GM21528 (cell line): Measurements from ENCODE around the gene CD81.
"Not testable (repeated sequence)": the region's sequence is repeated elsewhere in the genome, so short reads cannot be mapped to it uniquely, and the experiment has no call there.

Experiments
- ATAC-seq: cut with Tn5 transposase; IDR thresholded peaks from one replicate; pipeline ENCODE4 v1.9.1; 2021; ENCODE audit warnings: mild to moderate bottlenecking, moderate library complexity; ENCODE audit not compliant: unreplicated experiment, low FRiP score

The CD81 gene

DNA sequence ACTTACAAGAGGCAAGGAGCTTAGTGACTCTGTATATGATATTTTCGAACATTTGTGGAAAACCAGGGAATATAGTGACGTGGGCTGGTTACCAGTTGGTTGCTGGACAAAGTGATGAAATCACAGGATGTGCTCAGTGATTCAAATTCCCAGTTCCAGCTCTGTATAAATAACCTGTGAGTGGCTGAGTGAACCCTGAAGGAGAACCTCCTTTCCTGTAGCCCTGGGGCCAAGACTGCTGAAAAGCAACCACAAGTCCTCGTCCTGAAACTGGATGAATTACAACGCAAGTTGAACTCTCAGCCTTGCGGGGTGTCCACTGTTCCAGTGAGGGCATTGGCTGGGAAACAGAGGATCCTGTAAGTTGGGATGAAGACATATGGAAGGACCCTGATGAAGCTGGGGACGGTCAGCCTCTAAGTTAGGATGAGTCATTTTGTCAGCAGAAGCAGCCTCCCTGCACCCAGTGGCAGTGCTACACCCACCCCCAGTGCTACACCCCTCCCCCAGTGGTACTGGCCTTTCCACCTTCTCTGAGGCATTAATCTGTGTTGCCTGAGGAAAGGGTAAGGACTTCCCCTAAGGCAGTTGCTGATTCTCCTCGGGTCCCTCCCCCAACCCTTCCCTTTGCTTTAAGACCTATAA, 22.0 kb upstream of the CD81 start:
- ATAC-seq = no peak

DNA sequence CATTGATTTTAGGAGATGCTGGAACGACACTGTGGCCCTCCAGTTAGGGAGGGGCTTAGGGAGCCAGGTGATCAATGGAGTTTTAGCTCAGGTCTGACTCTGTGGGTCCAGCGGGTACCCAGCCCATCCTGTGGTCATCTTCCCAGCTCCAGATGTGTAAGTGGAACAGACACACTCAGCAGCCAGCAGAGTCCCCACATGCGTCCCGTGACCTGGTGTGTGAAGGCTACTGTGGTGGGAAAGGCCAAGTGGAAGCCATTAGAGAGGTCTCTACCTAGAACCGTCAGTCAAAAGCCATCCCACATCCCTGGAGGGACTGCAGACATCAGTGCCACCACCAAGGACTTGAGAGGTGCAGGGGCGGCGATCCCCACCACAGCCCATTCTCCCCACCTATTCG, 19.9 kb upstream of the CD81 start:
- ATAC-seq = no peak

DNA sequence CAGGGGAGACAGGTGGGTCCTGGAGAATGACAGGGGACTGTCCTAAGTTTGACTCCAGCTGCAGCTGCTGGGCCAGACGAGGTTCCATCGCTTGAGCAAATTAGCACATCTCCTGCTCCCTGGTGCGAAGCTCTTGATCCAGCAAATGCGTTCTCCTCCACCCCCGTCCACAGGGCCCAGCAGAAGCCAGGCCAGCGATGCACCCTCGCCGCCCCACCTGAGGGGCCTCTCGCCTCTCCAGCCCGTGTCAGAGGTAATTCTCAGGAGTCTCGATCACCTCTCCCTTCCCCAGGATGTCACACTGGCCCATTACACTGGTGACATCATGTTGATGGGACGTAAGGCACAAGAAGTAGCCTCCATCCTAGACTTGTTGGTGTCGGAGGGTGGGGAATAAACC, 19.5 kb upstream of the CD81 start:
- ATAC-seq = not testable (repeated sequence)

DNA sequence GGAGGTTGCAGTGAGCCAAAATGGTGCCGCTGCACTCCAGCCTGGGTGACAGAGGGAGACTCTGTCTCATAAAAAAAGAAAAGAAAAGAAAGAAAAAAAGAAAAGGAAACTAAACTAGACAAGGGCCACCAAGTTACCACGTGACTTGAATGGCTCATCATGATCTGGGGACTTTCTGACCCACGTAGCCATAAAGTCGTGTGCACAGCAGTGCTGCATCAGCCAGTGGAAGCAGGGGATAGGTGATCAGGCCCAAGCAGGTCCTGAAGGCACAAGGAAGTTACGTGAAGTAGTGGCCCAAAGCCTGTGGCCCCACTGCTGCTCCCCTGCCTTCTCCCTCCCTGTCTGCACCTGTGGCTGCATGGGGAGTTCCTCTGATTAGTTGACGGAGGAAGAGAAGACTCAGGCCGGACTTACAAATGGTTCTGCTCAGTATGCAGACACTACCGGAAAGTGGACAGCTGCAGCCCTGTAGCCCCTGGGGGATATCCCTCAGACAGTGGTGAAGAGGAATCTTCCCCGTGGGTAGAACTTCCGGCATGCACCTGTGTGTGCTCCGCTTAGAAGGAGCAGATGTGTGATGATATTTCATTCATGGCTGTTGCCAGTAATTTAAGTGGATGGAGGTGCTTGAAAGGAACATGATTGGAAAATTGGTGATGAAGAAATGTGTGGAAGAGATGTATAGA, 18.2 kb upstream of the CD81 start:
- ATAC-seq = no peak

DNA sequence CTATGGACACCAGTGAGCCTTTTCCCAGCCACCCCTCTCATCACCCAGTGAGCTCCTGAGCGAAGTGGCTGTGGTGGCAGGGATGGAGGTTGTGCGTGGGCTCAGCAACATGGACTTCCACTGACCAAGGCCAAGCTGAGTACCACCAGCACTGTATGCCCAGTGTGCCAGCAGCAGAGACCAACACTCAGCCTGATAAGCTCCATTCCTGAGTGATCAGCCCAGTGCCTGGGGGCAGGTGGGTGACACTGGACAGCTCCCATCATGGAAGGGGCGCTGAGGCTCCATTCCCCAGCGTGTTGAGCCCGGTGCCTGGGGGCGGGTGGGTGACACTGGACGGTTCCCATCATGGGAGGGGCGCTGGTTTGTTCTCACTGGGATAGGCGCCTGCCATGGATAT, 17.6 kb upstream of the CD81 start:
- ATAC-seq = no peak

DNA sequence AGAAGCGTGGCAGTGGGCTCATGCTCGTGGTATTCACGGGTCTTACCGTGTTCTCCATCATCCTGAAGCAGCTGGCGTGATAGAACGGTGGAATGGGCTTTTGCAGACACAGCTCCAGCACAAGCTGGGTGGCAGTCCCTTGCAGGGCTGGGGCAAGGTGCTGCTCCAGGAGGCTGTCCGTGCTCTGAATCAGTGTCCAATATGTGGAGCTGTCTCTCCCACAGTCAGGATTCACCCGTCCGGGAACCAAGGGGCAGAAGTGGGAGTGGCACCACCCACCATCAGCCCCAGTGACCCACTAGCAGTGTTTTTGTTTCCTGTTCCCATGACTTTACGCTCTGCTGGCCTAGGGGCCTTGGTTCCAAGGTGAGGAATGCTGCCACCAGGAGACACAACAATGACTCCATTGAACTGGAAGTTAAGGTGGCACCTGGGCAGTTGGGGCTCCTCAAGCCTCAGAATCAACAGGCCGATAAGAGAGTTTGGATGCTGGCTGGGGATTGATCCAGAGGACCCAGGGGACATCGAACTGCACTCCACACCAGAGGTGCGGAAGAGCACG, 16.9 kb upstream of the CD81 start:
- ATAC-seq = no peak

DNA sequence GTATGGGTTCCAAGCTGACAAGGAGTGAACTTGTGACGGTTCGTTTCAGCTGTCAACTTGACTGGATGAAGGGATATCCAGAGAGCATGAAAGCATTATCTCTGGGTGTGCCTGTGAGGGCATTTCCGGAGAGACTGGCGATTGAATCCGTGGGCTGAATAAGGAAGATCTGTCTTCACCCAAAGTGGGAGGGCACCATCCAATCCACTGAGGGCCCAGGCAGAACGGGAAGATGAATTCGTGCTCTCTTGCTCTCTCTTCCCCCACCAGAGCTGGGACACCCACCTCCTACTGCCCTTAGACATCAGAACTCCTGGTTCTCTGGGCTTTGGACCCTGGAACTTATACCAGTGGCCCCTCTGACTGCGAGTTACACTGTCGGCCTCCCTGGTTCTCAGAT, 15.5 kb upstream of the CD81 start:
- no peak for ATAC-seq

DNA sequence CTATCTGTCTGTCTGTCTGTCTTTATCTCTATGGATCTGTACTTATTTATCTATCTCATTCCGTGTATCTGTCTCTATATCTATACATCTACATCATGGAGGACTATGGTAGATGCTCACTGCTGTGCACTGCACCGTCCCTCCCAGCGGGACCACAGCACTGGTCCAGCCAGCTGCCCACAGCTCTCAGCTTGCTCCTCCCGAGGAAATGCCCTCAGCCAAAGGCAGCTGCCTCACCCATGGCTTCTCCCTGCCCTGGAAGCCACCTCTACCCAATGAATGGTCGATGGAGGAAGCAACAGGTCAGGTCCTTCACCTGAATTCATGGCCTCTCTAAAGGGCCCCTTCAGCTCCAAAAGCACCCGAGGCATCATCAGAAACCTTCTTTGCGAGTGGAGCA, 14.7 kb upstream of the CD81 start:
- no peak for ATAC-seq

DNA sequence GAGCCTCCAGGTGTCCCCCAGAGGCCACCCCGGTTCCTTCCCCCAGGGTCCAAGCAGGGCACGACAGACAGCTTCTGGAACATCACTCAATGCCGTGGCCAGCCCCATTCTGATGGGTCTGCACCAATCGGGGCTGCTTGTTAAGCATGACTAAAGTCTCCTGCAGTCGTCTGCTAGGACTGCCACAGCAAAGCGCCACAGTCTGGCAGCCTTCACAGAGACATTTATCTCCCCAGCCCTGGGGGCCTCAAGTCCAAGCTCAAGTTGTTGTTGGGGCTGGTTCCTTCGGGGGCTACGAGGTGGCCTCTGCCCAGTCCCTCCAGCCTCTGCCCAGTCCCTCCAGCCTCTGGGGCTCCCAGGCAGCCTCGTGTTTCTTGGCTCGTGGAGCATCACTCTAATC, 14.0 kb upstream of the CD81 start:
- no peak for ATAC-seq

DNA sequence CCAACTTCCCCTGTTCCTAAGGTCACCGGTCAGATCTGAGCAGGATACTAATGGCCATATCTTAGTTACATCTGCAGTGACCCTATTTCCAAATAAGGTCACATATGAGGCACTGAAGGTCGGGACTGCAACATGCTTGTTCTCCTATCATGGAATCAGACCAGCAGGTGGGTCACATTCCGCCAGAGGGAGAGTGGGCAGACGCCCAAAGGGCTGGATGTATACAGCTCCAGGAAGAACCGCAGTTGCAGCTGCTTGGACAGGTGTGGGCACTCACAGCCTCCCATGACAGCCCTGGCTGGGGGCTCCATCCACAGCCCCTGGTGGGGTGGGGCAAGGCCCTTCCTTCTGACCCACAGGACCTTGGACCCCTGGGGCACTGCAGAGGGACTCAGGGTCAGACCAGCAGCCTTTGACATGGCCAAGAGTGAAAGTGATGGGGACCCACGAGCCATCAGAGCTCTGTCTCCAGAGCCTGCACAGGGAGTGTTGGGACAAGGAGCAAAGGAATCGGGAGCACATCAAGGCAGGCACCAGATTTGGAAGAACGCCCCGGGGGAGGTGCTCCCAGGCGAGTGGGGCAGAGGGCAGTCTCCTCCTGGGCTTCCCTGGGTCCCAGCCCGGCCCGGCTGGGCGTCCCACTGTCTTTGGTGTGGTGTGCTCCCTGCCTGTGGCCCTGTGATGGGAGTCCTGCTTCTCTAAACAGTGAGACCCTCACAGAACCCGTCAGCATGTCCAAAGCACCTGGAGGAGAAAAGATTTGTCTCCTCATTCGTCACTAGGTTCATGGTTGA, 13.3 kb upstream of the CD81 start:
- ATAC-seq = no peak

DNA sequence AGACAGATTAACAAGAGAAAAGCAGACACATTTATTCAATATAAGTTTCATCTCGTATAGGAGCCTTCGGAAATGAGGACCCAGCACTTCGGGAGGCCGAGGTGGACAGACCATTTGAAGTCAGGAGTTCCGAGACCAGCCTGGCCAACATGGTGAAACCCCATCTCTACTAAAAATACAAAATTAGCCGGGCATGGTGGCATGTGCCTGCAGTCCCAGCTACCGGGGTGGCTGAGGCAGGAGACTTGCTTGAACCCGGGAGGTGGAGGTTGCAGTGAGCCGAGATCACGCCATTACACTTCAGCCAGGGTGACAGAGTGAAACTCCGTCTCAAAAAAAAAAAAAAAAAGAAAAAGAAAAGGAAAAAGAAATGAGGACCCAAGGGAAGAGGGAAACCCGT, 12.7 kb upstream of the CD81 start:
- not testable (repeated sequence) for ATAC-seq

DNA sequence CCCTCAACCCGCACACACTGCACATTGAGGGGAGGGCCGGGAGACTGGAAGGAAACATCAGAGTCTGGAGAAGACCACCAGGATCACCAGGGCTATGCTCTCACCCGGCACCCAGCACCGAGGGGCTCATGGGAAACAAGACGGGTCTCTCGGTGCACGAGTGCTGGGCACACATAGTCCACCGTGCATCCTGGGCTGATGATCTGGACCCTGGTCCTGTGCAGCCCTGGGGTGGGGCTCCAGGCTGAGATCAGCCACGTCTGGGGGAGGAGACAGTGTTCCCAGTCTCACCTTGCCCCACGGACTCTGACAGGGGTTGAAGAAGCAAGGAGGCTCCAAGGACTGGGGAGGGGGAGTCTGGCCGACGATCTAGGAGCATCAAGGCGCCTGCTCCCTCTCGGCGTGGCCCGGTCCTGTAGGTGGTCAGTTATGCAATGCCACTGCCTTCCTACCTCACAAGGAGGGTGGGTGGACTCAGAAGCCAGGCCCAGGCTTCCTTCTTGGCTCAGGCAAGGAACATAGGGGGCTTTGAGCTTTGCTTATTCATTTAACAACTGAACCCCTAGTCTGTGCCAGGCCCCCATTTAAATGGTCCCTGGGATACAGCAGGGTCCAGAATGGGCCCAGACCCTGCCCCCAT, 11.4 kb upstream of the CD81 start:
- ATAC-seq = no peak

DNA sequence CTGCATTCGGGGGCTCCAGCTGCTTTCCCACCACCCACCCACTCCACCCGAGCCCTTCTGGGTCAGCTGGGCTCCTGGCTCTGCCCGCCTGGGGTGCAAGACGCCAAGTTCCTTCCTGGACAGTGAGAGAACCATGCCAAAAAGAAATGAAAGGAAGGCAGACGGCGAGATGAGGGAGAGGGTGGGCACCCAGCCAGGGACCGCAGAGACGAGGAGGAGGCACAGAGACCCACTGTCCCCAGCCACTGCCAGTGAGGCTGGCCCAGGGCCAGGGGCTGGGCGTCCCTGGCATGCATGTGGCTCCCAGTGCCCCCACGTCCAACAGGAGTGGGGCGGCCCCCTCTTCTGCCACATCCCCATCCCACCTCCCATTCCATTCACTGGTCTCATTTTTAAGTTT, 10.8 kb upstream of the CD81 start:
- ATAC-seq = no peak

DNA sequence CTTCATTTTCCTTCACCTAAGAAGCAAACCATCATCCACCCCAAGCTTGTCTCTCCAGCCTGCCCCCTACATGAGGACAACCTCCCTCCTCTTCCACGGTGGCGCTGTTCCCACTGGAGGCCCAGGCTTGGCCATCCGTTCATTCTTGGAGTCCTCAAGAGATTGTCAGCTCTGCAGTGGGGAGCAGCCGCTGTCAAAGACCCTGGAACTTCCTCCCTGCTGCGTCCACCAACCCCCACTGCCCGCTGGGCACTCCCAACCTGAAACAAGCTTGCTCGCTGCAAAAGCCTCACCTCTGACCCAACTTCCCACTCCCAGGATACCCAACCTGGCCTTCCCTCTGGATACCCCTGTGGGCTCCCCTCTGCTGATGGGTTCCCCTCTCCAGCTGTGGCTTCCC, 10.4 kb upstream of the CD81 start:
- no peak for ATAC-seq

DNA sequence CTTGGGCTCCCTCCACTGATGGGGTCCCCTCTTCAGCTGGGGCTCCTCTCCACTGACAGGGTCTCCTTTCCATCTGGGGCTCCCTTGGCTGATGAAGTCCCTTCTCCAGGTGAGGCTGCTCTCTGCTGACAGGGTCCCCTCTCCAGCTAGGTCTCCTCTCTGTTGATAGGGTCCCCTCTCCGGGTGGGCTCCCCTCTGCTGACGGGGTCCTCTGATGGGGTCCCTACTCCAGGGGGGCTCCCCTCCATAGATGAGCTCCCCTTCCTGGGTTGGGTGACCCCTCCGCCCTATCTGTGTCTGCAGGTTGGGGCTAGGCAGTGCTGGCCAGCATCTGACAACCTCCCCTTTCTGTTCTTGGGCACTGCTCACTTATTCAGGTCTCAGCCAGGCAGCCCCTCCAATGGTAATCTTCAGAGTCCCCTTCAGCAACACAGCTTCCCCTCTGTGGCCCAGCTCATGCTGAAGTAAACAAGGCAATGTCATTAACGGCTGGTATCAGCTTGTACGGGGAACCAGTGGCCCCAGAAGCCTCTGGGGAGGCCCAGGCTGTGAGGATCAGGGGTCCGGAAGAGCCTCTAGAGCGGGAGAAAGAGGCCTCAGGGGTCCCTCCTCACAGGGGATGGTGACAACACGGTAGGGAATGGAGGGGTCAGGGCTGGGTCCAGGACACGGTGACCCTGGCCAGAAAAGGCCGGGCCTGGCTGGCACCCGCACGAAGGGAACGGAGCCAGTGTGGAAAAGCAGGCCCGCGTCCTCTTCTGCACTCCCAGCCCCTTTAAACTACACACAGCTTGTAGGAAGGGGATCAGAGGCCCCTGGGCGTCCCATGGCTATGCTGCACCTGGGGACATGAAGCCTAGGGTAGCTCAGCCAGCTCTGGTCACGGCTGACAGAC, 9.6 kb upstream of the CD81 start:
- no peak for ATAC-seq

DNA sequence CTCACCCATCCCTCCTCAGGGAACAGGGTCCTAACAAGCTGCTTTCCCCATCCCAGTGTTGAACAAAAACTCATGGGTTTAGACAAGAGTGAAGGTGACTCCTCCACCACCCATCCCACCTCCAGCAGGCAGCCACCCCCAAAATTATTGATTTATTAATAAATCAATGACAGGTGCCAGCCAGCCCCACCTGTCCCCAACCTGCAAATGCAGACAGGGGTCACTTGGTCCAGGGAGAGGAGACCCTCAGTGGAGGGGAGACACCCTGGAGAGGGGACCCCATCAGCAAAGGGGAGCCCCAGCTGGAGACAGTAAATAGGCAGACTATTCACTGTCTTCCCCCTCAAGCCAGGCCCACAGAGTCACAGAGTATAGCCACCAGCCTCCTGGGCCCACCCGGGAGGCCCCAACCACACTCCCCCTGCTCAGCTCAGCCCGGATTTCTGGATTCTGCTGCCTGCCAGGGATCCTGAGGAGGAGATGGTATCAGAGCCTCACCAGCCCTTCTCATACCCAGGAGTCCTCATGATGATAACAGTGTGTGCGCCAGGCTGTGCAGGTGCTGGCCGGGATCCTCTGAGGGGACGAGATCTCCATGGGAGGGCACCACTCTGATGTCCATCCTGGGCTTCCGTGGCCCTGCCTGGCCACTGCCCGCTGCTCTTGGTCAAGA, 8.8 kb upstream of the CD81 start:
- no peak for ATAC-seq

DNA sequence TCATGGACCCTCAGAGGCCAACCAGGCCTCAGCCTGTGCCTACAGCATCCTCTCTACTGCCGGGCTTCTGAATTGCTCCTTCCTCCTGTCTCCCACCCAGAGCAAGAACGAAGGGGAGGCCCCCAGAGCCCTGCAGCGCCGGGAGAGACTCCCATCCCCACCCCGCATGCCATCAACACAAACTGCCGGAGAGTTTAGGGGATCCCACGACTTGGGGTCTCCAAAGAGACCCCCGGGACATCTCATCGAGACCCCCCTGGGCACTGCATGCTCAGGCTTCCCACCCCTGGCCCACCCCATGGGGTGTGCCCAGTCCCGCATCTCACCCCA, 8.3 kb upstream of the CD81 start:
- no peak for ATAC-seq

DNA sequence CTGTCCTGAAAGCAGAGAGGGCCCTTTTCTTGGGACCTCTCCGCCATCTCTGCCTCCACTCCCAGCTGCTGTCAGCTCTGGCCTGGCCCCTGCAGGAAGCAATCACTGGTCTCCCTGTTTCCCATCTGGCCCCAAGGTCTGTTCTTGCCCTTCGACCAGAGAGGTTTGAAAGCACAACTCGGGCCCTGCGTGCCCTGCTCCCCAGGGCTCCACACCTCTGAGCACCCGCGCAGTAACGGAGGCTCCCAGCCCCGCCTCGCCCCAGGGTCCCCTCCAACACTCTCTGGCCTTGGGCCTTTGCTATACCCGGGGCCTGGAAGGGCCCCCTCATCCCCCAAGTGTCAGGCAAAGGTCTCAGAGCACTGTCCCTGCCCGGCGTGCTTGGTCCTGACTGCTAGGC, 7.8 kb upstream of the CD81 start:
- no peak for ATAC-seq

DNA sequence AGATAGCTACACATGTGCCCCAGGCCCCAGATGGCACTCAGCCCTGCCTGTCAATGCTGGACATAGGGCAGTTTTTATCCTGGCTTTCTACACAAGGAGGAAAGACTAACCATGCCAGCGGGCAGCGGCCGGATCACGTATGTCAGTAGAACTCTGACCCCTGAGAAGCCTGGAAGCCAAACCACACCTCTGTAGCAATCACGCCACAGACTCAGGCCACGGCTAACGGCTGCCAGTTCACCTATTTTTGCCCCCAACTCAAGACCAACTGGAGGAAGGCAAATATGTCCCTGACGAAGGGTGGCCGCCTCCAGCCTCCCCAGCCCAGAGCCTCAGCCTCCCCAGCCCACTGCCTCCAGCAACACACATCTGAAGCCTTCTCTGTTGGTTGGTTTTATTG, 7.2 kb upstream of the CD81 start:
- no peak for ATAC-seq
